Muscle of leg (tissue), 11 donors: ENCODE measurements around the gene C19orf53. TPM values are rescaled to one million over a fixed set of nuclear protein-coding genes. Genes with fewer than 3 reads are reported as not detected.
"Not testable (repeated sequence)": the region's sequence is repeated elsewhere in the genome, so short reads cannot be mapped to it uniquely, and the experiment has no call there.

ENCODE experiments used
- DNase-seq: peaks from one replicate; pipeline ENCODE4 v3.0.0; 2013
- H3K27ac ChIP-seq: one replicate; pipeline ENCODE4 v1.5.1; 2013; ENCODE audit warnings: mild to moderate bottlenecking, low read length, control low read depth
- H3K27me3 ChIP-seq: one replicate; pipeline ENCODE4 v1.6.1; 2013; ENCODE audit warnings: low read length; ENCODE audit not compliant: control insufficient read depth, insufficient read depth
- H3K36me3 ChIP-seq: one replicate; pipeline ENCODE4 v1.6.1; 2013; ENCODE audit warnings: low read length; ENCODE audit not compliant: control insufficient read depth, insufficient read depth
- H3K4me1 ChIP-seq: one replicate; pipeline ENCODE4 v1.6.1; 2013; ENCODE audit warnings: low read length; ENCODE audit not compliant: control insufficient read depth, insufficient read depth
- H3K4me3 ChIP-seq: one replicate; pipeline ENCODE4 v1.5.1; 2013; ENCODE audit warnings: low read length, control low read depth
- H3K9me3 ChIP-seq: replicated peaks from 2 replicates; pipeline ENCODE4 v1.6.1; 2013; ENCODE audit warnings: low read depth, low read length; ENCODE audit not compliant: control insufficient read depth
- WGBS: methylation state at CpG from one replicate; pipeline ENCODE4 v1.1.5; 2013; ENCODE audit warnings: missing lambda C conversion rate; ENCODE audit not compliant: insufficient coverage; 5-methylcytosine and 5-hydroxymethylcytosine counted together
- polyA plus RNA-seq, 8 donors: library from polyadenylated mRNA; unstranded; fragments of 120-200 nt; gene quantifications; one replicate each; pipeline versions ENCODE4 v1.2.1 to v1.2.3, GENCODE V29; 2013; ENCODE audit warnings: inconsistent platforms in 1 of 8, low replicate concordance in 1 of 8; ENCODE audit not compliant: insufficient read length in 8 of 8, insufficient read depth in 1 of 8
- total RNA-seq: library from RNA; stranded (reverse); fragments of 120-200 nt; gene quantifications from one replicate; pipeline ENCODE4 v1.2.4, GENCODE V29; 2013

The C19orf53 gene
- total and polyA plus RNA-seq, 9 donors: 107 to 139 (median 118) TPM

DNA sequence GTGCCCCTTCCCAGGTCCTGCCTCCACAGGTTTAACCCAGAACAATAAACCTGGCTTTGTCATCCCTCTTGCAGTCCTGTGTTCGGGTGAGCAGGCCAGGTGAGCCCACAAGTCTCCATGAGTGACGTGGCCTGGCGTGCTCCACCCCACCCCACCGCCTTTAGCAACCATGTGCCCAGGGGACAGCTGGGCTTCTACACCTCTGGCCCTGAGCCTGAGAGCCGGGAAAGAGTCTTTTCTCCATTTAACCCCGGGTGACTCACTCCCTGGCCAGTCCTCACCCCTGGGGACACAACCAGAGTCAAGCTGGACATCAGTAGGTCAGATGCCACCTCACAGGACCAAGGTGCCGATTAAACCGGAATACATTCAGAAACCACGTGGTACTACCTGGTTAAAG, 4.1 kb downstream of the C19orf53 start:
- Histone ChIP-seq H3K9me3 (no peaks in the 10 kb centered on the region), H3K27me3 (no peaks in the 10 kb centered on the region), H3K27ac (no peak overlapping the region), H3K4me3 (no peak overlapping the region), H3K36me3 (peaks cover 43% of the 10 kb centered on the region), H3K4me1 (peaks cover 17% of the 10 kb centered on the region)
- 84% methylated on average over 8 of the region's 9 CpGs for WGBS
- no peak for DNase-seq

DNA sequence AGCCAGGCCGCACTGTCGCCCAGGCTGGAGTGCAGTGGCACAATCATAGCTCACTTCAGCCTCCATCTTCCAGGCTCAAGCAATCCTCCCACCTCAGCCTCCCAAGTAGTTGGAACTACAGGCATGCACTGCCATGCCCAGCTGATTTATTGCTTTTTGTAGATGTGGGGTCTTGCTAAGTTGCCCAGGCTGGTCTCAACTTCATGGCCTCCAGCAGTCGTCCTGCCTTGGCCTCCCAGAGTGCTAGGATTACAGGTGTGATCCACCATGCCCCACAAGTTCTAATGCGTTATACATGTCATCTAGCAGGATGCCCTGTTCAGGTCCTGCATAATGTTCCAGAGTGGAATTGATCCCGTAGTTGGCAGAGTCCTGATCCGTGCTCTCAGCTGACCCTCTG, 4.6 kb downstream of the C19orf53 start:
- Histone ChIP-seq H3K27me3 (no peaks in the 10 kb centered on the region), H3K4me3 (no peak overlapping the region), H3K27ac (no peak overlapping the region), H3K4me1 (peaks cover 17% of the 10 kb centered on the region), H3K36me3 (peaks cover 43% of the 10 kb centered on the region), H3K9me3 (no peaks in the 10 kb centered on the region)
- WGBS: 92% methylated on average over 6 of the region's 6 CpGs
- DNase-seq: no peak

DNA sequence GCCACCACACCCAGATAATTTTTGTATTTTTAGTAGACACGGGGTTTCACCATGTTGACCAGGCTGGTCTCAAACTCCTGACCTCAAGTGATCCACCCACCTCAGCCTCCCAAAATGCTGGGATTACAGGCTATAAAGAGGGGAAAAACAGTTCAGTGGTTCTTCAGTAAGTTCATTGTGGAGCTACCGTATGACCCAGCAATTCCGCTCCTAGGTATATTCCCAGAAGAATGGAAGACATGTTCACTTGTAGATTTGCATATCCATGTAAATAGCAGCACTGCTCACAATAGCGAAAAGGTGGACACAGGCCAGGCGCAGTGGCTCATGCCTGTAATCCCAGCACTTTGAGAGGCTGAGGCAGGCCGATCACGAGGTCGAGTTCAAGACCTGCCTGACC, 5.5 kb downstream of the C19orf53 start:
- not testable (repeated sequence) for H3K27me3 ChIP-seq, H3K9me3 ChIP-seq, H3K4me3 ChIP-seq, DNase-seq, H3K27ac ChIP-seq
- Histone ChIP-seq H3K4me1 (peaks cover 17% of the 10 kb centered on the region), H3K36me3 (peaks cover 43% of the 10 kb centered on the region)
- 100% methylated on average over 3 of the region's 8 CpGs for whole genome bisulfite sequencing

GRCh38 chr19:13781547-13781946, 7.3 kb downstream of the C19orf53 start:
- peak overlapping the region; percentile 77 for H3K27ac ChIP-seq
- no peaks in the 10 kb centered on the region for H3K9me3 ChIP-seq
- WGBS: 5% methylated on average over 5 of the region's 5 CpGs
- H3K36me3 ChIP-seq: peaks cover 32% of the 10 kb centered on the region
- DNase-seq: peak; percentile 96
- no peaks in the 10 kb centered on the region for H3K27me3 ChIP-seq
- peaks cover 11% of the 10 kb centered on the region for H3K4me1 ChIP-seq
- H3K4me3 ChIP-seq: no peak overlapping the region

DNA sequence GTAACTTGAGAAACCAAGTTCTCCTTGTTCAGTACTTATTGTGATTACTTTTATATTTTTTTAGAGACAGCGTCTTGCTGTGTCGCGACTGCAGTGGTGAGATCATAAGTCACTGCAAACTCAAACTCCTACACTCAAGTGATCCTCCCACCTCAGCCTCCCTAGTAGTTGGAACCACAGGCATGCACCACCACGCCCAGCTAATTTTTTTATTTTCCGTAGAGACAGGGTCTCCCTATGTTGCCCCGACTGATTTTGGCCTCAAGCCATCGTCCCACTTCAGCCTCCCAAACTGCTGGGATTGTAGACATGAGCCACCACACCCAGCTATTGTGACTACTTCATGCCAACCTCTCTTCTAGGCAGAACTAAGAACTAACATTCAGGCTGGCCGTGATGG, 8.3 kb downstream of the C19orf53 start:
- Histone ChIP-seq H3K36me3 (peaks cover 25% of the 10 kb centered on the region), H3K27me3 (no peaks in the 10 kb centered on the region), H3K4me3 (no peak overlapping the region), H3K27ac (peak overlapping the region; percentile 77), H3K9me3 (no peaks in the 10 kb centered on the region), H3K4me1 (peaks cover 17% of the 10 kb centered on the region)
- DNase-seq: no peak
- 75% methylated on average over 8 of the region's 8 CpGs for WGBS

DNA sequence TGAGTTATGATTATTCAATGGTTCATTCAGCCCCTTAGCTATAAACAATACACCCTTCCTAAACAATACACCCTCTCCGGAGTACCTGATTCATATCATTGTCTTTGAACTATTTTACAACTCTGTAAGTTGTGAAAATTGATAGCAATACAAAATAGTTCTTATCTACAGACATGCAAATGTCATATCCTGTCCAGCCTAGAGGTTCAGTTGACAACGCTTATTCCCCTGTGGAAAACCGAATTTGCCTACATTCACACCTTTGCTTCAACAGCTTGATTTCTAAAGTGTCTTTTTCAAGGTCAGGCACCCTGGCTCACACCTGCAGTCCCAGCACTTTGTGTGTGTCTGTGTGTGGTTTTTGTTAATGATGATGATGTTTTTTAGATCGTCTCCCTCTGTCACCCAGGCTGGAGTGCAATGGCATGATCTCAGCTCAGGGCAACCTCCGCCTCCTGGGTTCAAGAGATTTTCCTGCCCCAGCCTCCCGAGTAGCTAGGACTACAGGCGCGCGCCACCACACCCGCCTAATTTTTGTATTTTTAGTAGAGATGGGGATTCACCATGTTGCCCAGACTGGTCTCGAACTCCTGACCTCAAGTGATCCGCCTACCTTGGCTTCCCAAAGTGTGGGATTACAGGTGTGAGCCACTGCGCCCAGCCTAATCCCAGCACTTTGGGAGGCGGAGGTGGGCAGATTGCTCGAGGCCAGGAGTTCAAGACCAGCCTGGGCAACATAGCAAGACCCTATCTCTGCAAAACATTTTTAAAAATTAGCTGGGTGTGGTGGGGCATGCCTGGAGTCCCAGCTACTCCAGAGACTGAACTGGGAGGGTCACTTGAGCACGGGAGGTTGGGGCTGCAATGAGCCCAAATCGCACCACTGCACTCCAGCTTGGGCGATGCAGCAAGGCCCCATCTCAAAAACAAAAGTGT, 9.6 kb downstream of the C19orf53 start:
- WGBS: 77% methylated on average over 9 of the region's 18 CpGs
- peaks cover 24% of the 10 kb centered on the region for H3K4me1 ChIP-seq
- no peak overlapping the region for H3K4me3 ChIP-seq
- peaks cover 12% of the 10 kb centered on the region for H3K36me3 ChIP-seq
- no peaks in the 10 kb centered on the region for H3K9me3 ChIP-seq
- no peak for DNase-seq
- H3K27me3 ChIP-seq: no peaks in the 10 kb centered on the region
- no peak overlapping the region for H3K27ac ChIP-seq

GRCh38 chr19:13784731-13785452, 10.6 kb downstream of the C19orf53 start:
- Histone ChIP-seq H3K27me3 (no peaks in the 10 kb centered on the region), H3K4me1 (peaks cover 24% of the 10 kb centered on the region), H3K36me3 (peaks cover 1% of the 10 kb centered on the region), H3K27ac (no peak overlapping the region), H3K9me3 (no peaks in the 10 kb centered on the region), H3K4me3 (no peak overlapping the region)
- peak; percentile 65 for DNase-seq
- WGBS: 7% methylated on average over 11 of the region's 17 CpGs

DNA sequence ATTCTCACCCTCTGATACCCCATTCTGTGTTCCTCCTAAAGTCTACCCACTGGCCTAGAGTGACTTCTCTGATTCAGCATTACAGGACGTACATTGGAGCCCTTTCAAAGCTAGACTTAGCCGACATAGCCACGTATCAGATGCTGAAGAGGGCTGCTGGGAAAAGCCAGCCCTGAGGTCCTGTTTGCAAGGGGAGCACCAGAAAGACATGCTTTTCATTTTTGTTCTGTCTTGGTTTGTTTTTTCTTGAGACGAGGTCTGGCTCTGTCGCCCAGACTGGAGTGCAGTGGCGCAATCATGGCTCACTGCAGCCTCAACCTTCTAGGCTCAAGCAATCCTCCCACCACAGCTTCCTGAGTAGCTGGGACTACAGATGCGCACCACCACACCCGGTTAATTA, 14.7 kb downstream of the C19orf53 start:
- H3K4me1 ChIP-seq: peaks cover 18% of the 10 kb centered on the region
- no peak for DNase-seq
- 38% methylated on average over 5 of the region's 8 CpGs for WGBS
- H3K36me3 ChIP-seq: no peaks in the 10 kb centered on the region
- no peak overlapping the region for H3K4me3 ChIP-seq
- peak overlapping the region; percentile 1 for H3K27ac ChIP-seq
- no peaks in the 10 kb centered on the region for H3K9me3 ChIP-seq
- no peaks in the 10 kb centered on the region for H3K27me3 ChIP-seq

DNA sequence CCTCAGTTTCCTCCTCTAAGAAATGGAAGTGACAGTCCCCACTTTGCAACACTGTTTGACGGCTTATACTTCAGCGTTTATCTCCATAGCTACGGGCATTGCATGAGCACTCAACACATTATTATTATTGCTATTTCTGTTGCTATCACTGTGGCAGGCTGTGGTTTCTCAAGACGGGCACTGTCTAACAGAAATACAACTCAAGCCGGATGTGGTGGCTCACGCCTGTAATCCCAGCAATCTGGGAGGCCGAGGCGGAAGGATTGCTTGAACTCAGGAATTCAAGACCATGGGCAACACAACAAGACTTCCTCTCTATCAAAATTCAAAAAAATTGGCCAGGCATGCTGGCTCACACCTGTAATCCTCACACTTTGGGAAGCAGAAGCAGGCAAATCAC, 16.1 kb downstream of the C19orf53 start:
- Histone ChIP-seq H3K27ac (no peak overlapping the region), H3K9me3 (no peaks in the 10 kb centered on the region), H3K36me3 (no peaks in the 10 kb centered on the region), H3K27me3 (no peaks in the 10 kb centered on the region), H3K4me1 (peaks cover 20% of the 10 kb centered on the region), H3K4me3 (no peak overlapping the region)
- no peak for DNase-seq
- 64% methylated on average over 7 of the region's 8 CpGs for WGBS

GRCh38 chr19:13793317-13793716, 19.1 kb downstream of the C19orf53 start:
- not testable (repeated sequence) for H3K4me3 ChIP-seq, H3K9me3 ChIP-seq, DNase-seq, H3K27ac ChIP-seq, H3K27me3 ChIP-seq, H3K36me3 ChIP-seq
- WGBS: 88% methylated on average over 4 of the region's 9 CpGs
- H3K4me1 ChIP-seq: peaks cover 25% of the 10 kb centered on the region
